Measurements from ENCODE around the gene TMEM39B. TPM values are rescaled to one million over a fixed set of nuclear protein-coding genes. Genes with fewer than 3 reads are reported as not detected.
A peak's percentile ranks its signal among the peaks of the same experiment; 100 is the strongest.

The TMEM39B gene
- total and polyA plus RNA-seq, 2 donors (not counting 1 experiment from before 2014, with no cell fraction given), result 30.9 to 32.3 TPM

GRCh38 chr1:32125313-32125712 is 52.6 kb downstream of the TMEM39B start:
- Histone ChIP-seq H3K4me2 (replicated peaks; ENCODE audit: low read depth, low read length, poor library complexity, severe bottlenecking) (no peak overlapping the region), H3K79me2 (ENCODE audit: control insufficient read depth, insufficient read depth, low read length) (peaks cover 98% of the 10 kb centered on the region), H3K27me3 (replicated peaks in 1 of 4; ENCODE audit: control extremely low read depth in 1 of 4, control insufficient read depth in 3 of 4, insufficient read depth in 4 of 4, low read length in 3 of 4) (no peaks in the 10 kb centered on the region), H2AFZ (ENCODE audit: insufficient read depth, low read depth, low read length, poor library complexity, severe bottlenecking) (no peak overlapping the region), H3K4me1 (ENCODE audit: control insufficient read depth in 2 of 2, insufficient read depth in 2 of 2, low read length in 2 of 2) (peaks cover 39 to 49% of the 10 kb centered on the region in 2 donors), H3K9ac (ENCODE audit: low read length) (no peak overlapping the region), H3K27ac (ENCODE audit: low read length in 2 of 2) (no peak overlapping the region), H4K20me1 (ENCODE audit: control insufficient read depth, insufficient read depth, low read length, poor library complexity, severe bottlenecking) (peaks cover 82% of the 10 kb centered on the region), H3K4me3 (ENCODE audit: control extremely low read depth in 1 of 5, extremely low read depth in 1 of 5, insufficient read depth in 1 of 5, low read depth in 2 of 5, low read length in 4 of 5) (no peak overlapping the region), H3K36me3 (replicated peaks in 1 of 2; ENCODE audit: control extremely low read depth in 1 of 2, control insufficient read depth in 1 of 2, extremely low read depth in 1 of 2, insufficient read depth in 2 of 2, low read length in 1 of 2) (peaks cover 0 to 11% of the 10 kb centered on the region in 2 experiments), H3K9me3 (ENCODE audit: control extremely low read depth in 1 of 3, control insufficient read depth in 2 of 3, insufficient read depth in 1 of 3, low read length in 2 of 3) (no peaks in the 10 kb centered on the region)
- H3K4me1 Mint-ChIP-seq, result peaks cover 59% of the 10 kb centered on the region
- no peak overlapping the region for H3K27ac Mint-ChIP-seq
- WGBS (ENCODE audit: insufficient coverage), result 100% methylated on average over 3 of the region's 8 CpGs
- no peaks in the 10 kb centered on the region for H3K9me3 Mint-ChIP-seq (ENCODE audit: insufficient read depth)
- ATAC-seq (ENCODE audit: low read depth) (no peak), DNase-seq (no peak)
- intact Hi-C loops (cut with micrococcal nuclease), result no loop called here
- TF ChIP-seq EZH2 (IDR thresholded peaks at IDR 0.05; ENCODE audit: borderline replicate concordance, insufficient read depth, low read depth, low read length, poor library complexity, severe bottlenecking) (no peak), CTCF (IDR thresholded peaks at IDR 0.05) (no peak)
- no peak overlapping the region for H3K4me3 Mint-ChIP-seq
- CTCF ChIA-PET, result interaction anchor here (0.8 kb wide), 1 partner anchor 26 kb away, joined by 3 read pairs; no protein-coding TSS in a partner anchor
- H3K27me3 Mint-ChIP-seq, result no peaks in the 10 kb centered on the region
- POLR2A ChIA-PET, result no interaction called here

- H3K9ac ChIP-seq (ENCODE audit: low read length), result no peak overlapping the region
- no peak overlapping the region for H3K4me3 Mint-ChIP-seq
- H2AFZ ChIP-seq (ENCODE audit: insufficient read depth, low read depth, low read length, poor library complexity, severe bottlenecking), result no peak overlapping the region
- no peaks in the 10 kb centered on the region for H3K27me3 Mint-ChIP-seq
- no peaks in the 10 kb centered on the region for H3K9me3 Mint-ChIP-seq (ENCODE audit: insufficient read depth)
- intact Hi-C loops (cut with micrococcal nuclease), result no loop called here
- H3K4me3 ChIP-seq (ENCODE audit: control extremely low read depth in 1 of 5, extremely low read depth in 1 of 5, insufficient read depth in 1 of 5, low read depth in 2 of 5, low read length in 4 of 5), result no peak overlapping the region
- WGBS (ENCODE audit: insufficient coverage), result no CpG with 5 or more reads among the region's 3 CpGs
- H3K9me3 ChIP-seq (ENCODE audit: control extremely low read depth in 1 of 3, control insufficient read depth in 2 of 3, insufficient read depth in 1 of 3, low read length in 2 of 3), result no peaks in the 10 kb centered on the region
- ChIA-PET POLR2A (no interaction called here), CTCF (no interaction called here)
- peaks cover 0 to 14% of the 10 kb centered on the region in 2 experiments for H3K36me3 ChIP-seq (replicated peaks in 1 of 2; ENCODE audit: control extremely low read depth in 1 of 2, control insufficient read depth in 1 of 2, extremely low read depth in 1 of 2, insufficient read depth in 2 of 2, low read length in 1 of 2)
- H3K4me1 Mint-ChIP-seq, result peaks cover 48% of the 10 kb centered on the region
- TF ChIP-seq CTCF (IDR thresholded peaks at IDR 0.05) (no peak), EZH2 (IDR thresholded peaks at IDR 0.05; ENCODE audit: borderline replicate concordance, insufficient read depth, low read depth, low read length, poor library complexity, severe bottlenecking) (no peak)
- H3K27me3 ChIP-seq (replicated peaks in 1 of 4; ENCODE audit: control extremely low read depth in 1 of 4, control insufficient read depth in 3 of 4, insufficient read depth in 4 of 4, low read length in 3 of 4), result no peaks in the 10 kb centered on the region
- no peak for DNase-seq
- H3K79me2 ChIP-seq (ENCODE audit: control insufficient read depth, insufficient read depth, low read length), result peaks cover 97% of the 10 kb centered on the region
- peaks cover 26 to 39% of the 10 kb centered on the region in 2 donors for H3K4me1 ChIP-seq (ENCODE audit: control insufficient read depth in 2 of 2, insufficient read depth in 2 of 2, low read length in 2 of 2)
- peaks cover 80% of the 10 kb centered on the region for H4K20me1 ChIP-seq (ENCODE audit: control insufficient read depth, insufficient read depth, low read length, poor library complexity, severe bottlenecking)
- no peak overlapping the region for H3K27ac Mint-ChIP-seq
- peak overlapping the region in 1 of 2 donors; percentile 17 for H3K27ac ChIP-seq (ENCODE audit: low read length in 2 of 2)
- H3K4me2 ChIP-seq (replicated peaks; ENCODE audit: low read depth, low read length, poor library complexity, severe bottlenecking), result no peak overlapping the region
- ATAC-seq (ENCODE audit: low read depth), result no peak
These were observed 54.0 kb downstream of the TMEM39B start for GRCh38 chr1:32126770-32127169.

All from B cell (primary cell).